ENCODE results near the gene MYCL. TPM values are rescaled to one million over a fixed set of nuclear protein-coding genes. Genes with fewer than 3 reads are reported as not detected.

The MYCL gene, protein sequence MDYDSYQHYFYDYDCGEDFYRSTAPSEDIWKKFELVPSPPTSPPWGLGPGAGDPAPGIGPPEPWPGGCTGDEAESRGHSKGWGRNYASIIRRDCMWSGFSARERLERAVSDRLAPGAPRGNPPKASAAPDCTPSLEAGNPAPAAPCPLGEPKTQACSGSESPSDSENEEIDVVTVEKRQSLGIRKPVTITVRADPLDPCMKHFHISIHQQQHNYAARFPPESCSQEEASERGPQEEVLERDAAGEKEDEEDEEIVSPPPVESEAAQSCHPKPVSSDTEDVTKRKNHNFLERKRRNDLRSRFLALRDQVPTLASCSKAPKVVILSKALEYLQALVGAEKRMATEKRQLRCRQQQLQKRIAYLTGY
- 6.5 and 8.2 TPM in 2 replicates for total RNA-seq

DNA sequence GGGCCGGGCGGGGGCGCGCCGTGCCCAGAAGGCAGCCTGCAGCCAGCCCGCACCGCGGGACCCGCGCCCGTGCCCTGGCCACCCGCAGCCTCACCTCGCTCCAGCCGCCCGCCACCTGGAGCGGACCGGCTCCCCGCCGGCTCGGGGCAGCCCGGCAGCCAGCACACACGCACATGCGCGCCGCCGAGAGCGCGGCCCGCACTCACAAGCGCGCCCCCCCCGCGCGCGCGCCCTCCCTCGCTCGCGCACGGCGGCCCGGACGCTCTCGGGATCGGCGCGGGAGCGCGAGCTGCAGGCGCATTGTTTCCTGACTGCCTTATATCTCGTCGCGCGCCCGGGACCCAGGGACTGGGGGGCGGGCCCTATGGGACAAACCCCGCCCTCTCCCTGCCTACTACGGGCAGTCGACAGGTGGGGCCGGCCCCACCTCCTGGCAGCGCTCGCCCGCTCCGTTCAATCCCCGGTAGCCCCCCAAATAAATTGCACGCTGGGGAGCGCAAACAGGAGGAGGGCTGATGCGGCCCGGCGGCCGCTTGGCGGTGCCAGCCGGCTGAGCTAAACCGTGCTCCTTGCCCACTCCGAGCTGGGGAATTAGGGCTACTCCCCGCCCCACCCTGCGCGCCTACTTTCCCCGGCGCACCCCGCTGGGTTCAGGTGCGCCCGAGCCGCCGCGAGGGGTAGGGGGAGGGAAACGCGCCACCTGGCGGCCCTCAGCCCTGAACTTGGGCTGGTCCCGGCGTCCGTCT lies at the start of gene MYCL:
Gene MYCL (minus strand): TSS at position 204 of the 746 bp plus-strand sequence. CDS start 483 bp downstream, outside the sequence.
- H3K4me3 ChIP-seq (ENCODE audit: low read depth, low read length): peak within 1 kb of the TSS; percentile 59
- DNase-seq (ENCODE audit: low read depth): no peak

DNA sequence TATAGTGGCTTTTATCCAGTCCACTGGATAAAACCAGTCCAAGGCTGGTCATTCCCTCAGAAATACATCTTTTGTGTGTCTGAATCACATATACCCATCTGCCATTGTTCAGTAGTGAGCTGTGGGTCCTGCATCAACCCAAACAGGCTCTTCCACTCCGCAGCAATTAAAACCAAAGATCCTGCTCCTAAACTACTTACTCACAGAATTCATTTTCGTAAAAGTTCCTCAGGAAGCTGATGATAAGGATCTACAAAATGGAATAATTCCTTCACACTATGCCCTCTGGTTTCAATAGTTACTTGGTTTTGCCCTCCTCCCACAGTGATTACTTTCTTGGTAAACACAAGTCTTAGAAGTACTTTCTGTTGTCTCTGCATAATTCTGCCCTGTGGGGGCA lies 48.2 kb upstream of the MYCL start:
- Histone ChIP-seq H3K4me3 (ENCODE audit: low read depth, low read length) (no peak overlapping the region), H3K36me3 (ENCODE audit: control insufficient read depth, insufficient read depth, low read length) (no peaks in the 10 kb centered on the region), H3K27me3 (ENCODE audit: control insufficient read depth, insufficient read depth, low read length) (no peaks in the 10 kb centered on the region)
- DNase-seq (ENCODE audit: low read depth): no peak
- TF ChIP-seq, protein P1, sequence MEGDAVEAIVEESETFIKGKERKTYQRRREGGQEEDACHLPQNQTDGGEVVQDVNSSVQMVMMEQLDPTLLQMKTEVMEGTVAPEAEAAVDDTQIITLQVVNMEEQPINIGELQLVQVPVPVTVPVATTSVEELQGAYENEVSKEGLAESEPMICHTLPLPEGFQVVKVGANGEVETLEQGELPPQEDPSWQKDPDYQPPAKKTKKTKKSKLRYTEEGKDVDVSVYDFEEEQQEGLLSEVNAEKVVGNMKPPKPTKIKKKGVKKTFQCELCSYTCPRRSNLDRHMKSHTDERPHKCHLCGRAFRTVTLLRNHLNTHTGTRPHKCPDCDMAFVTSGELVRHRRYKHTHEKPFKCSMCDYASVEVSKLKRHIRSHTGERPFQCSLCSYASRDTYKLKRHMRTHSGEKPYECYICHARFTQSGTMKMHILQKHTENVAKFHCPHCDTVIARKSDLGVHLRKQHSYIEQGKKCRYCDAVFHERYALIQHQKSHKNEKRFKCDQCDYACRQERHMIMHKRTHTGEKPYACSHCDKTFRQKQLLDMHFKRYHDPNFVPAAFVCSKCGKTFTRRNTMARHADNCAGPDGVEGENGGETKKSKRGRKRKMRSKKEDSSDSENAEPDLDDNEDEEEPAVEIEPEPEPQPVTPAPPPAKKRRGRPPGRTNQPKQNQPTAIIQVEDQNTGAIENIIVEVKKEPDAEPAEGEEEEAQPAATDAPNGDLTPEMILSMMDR (IDR thresholded peaks at IDR 0.05; ENCODE audit: insufficient read depth, low read length, poor library complexity, severe bottlenecking): no peak

More for the DNA sequence above, at the start of gene MYCL:
- peaks cover 32% of the 10 kb centered on the region for H3K27me3 ChIP-seq (ENCODE audit: control insufficient read depth, insufficient read depth, low read length)
- no peaks in the 10 kb centered on the region for H3K36me3 ChIP-seq (ENCODE audit: control insufficient read depth, insufficient read depth, low read length)
- TF ChIP-seq, protein P1 (IDR thresholded peaks at IDR 0.05; ENCODE audit: insufficient read depth, low read length, poor library complexity, severe bottlenecking): peak; percentile 76

- TF ChIP-seq, protein P1 (IDR thresholded peaks at IDR 0.05; ENCODE audit: insufficient read depth, low read length, poor library complexity, severe bottlenecking): no peak
- DNase-seq (ENCODE audit: low read depth): no peak
- Histone ChIP-seq H3K4me3 (ENCODE audit: low read depth, low read length) (no peak overlapping the region), H3K27me3 (ENCODE audit: control insufficient read depth, insufficient read depth, low read length) (no peaks in the 10 kb centered on the region), H3K36me3 (ENCODE audit: control insufficient read depth, insufficient read depth, low read length) (no peaks in the 10 kb centered on the region)
These were observed 45.5 kb upstream of the MYCL start for GRCh38 chr1:39947260-39947659.

DNA sequence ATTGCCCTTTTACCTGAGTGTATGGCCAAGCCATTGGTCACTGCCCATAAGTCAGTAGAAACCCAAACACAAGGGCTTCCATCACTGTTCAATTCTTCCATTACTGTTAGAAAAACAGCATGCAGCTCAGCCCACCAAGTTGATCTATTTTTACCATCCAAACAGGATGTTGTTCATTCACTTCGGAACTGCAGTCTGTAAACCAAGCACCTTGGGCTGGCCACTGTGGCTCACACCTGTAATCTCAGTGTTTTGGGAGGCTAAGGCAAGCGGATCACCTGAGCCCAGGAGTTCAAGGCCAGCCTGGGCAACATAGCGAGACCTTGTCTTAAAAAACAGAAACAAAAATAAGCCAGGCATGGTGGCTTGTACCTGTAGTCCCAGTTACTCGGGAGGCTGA lies 44.5 kb upstream of the MYCL start:
- no peaks in the 10 kb centered on the region for H3K36me3 ChIP-seq (ENCODE audit: control insufficient read depth, insufficient read depth, low read length)
- TF ChIP-seq, protein P1 (IDR thresholded peaks at IDR 0.05; ENCODE audit: insufficient read depth, low read length, poor library complexity, severe bottlenecking): no peak
- H3K4me3 ChIP-seq (ENCODE audit: low read depth, low read length): no peak overlapping the region
- no peak for DNase-seq (ENCODE audit: low read depth)
- no peaks in the 10 kb centered on the region for H3K27me3 ChIP-seq (ENCODE audit: control insufficient read depth, insufficient read depth, low read length)

- no peak for DNase-seq (ENCODE audit: low read depth)
- Histone ChIP-seq H3K27me3 (ENCODE audit: control insufficient read depth, insufficient read depth, low read length) (no peaks in the 10 kb centered on the region), H3K36me3 (ENCODE audit: control insufficient read depth, insufficient read depth, low read length) (no peaks in the 10 kb centered on the region), H3K4me3 (ENCODE audit: low read depth, low read length) (no peak overlapping the region)
- TF ChIP-seq, protein P1 (IDR thresholded peaks at IDR 0.05; ENCODE audit: insufficient read depth, low read length, poor library complexity, severe bottlenecking): no peak
These were observed 42.8 kb upstream of the MYCL start for GRCh38 chr1:39944410-39945112.
